Motor neuron (in vitro differentiated cells): Measurements from ENCODE around the gene METRN. TPM values are rescaled to one million over a fixed set of nuclear protein-coding genes. Genes with fewer than 3 reads are reported as not detected.

Source experiments
- ATAC-seq, 8 experiments: fragments of 200-7000 bp; cut with Tn5 transposase; replicated peaks in 6 of 8; 2 replicates each; pipeline ENCODE4 v1.8.0; 2021; ENCODE audit warnings: mild to moderate bottlenecking in 8 of 8, moderate library complexity in 8 of 8
- H3K27ac ChIP-seq, 2 donors: fragments of 250-450 bp; sonication (Bioruptor Pico); 2 replicates each; pipeline ENCODE4 v1.9.0; 2021; ENCODE audit warnings: antibody characterized with exemption in 2 of 2, mild to moderate bottlenecking in 2 of 2, moderate library complexity in 1 of 2
- H3K4me1 ChIP-seq, 2 donors: fragments of 250-450 bp; sonication (Bioruptor Pico); replicated peaks in 1 of 2; 2 replicates each; pipeline ENCODE4 v1.6.1; 2021; ENCODE audit warnings: antibody characterized with exemption in 2 of 2, mild to moderate bottlenecking in 2 of 2, moderate library complexity in 1 of 2
- H3K4me3 ChIP-seq, 5 donors: fragments of 250-450 bp; sonication (Bioruptor Pico); 2 replicates each; pipeline ENCODE4 v1.9.0; 2021; ENCODE audit warnings: antibody characterized with exemption in 5 of 5, mild to moderate bottlenecking in 5 of 5, moderate library complexity in 4 of 5
- WGBS, 10 experiments: fragments of 450-650 bp; shearing (Covaris generic); methylation state at CpG; one replicate each; pipeline ENCODE4 v1.0.0; 2022; 5-methylcytosine and 5-hydroxymethylcytosine counted together
- in situ Hi-C, 9 experiments: fragments of 400-800 bp; cut with MboI; loops; one replicate each; pipeline ENCODE4 v1.15.0; 2021; ENCODE audit warnings: low sequenced_read_pairs in 9 of 9, low pct_unique_long_range_greater_than_20kb in 2 of 9; ENCODE audit not compliant: unreplicated experiment in 9 of 9
- total RNA-seq, 8 experiments: library from RNA; unstranded; fragments of 300-600 nt; gene quantifications; 2 replicates each; pipeline versions ENCODE4 v1.2.3 to v1.2.4, GENCODE V29; 2022

METRN gene
- total RNA-seq, 8 experiments from 2014 or later: 10.1 to 402 (median 34.9) TPM

GRCh38 chr16:719815-720446 is 5.0 kb downstream of the METRN start:
- peak overlapping the region; percentile 94 to 97 for H3K27ac ChIP-seq
- H3K4me1 ChIP-seq: peaks cover 45 to 46% of the 10 kb centered on the region in 2 donors

DNA sequence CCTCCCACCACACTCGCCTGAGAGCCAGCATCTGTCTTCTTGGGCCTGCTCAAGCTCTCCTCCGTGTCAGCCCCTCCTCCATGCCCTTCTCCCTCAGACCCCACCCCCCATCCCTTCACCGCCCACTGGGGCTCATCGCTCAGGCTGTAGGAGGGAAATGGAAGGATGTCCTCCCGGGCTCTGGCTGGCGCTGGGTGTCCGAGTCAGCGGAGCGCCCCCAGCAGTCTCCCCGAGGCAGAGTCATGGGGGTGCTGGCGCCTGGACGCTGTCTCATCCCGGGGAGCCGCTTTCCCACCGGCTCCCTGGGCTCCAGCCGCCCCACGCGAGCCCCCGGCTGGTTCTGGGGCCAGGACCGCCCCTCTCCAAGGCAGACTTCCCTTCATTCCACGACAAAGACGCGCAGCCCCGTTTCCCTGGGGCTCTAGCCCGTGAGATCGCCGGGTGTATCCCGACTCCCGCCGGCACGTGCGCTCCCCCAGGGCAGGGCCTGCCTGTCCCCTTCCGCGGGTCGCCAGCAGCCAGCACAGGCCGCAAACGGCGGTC is 5.6 kb downstream of the METRN start:
- peaks cover 45 to 46% of the 10 kb centered on the region in 2 donors for H3K4me1 ChIP-seq
- ATAC-seq: peak; percentile 5 to 61 (median 48)
- peak overlapping the region; percentile 59 to 99 (median 77) for H3K4me3 ChIP-seq
- 0% methylated on average over 5 of the region's 38 CpGs; no CpG with 5 or more reads in 9 of the 10 experiments for WGBS, 10 experiments
- H3K27ac ChIP-seq: peak overlapping the region; percentile 94 to 97
- in situ Hi-C loops: loop anchor here in 1 of 9 experiments (25.0 kb wide), 1 partner anchor 342 kb away; the partner anchor contains the start of gene SSTR5

More at GRCh38 chr16:719815-720446, 5.0 kb downstream of the METRN start:
- 0 to 20% (median 8%) methylated on average over 1 to 2 of the region's 16 CpGs; no CpG with 5 or more reads in 4 of the 10 experiments for WGBS, 10 experiments
- ATAC-seq: peak in 5 of 8 experiments; percentile 0 to 6 (median 4)
- H3K4me3 ChIP-seq: peak overlapping the region; percentile 59 to 99 (median 77)
- in situ Hi-C loops: loop anchor here in 1 of 9 experiments (25.0 kb wide), 1 partner anchor 342 kb away; the partner anchor contains the start of gene SSTR5

- WGBS, 10 experiments: 0 to 19% (median 16%) methylated on average over 5 to 15 of the region's 106 CpGs; no CpG with 5 or more reads in 7 of the 10 experiments
- Histone ChIP-seq H3K27ac (peak within 1 kb of the TSS; percentile 94 to 97), H3K4me1 (peaks cover 41 to 46% of the 10 kb centered on the region in 2 donors), H3K4me3 (peak within 1 kb of the TSS; percentile 59 to 99 (median 77))
- peak; percentile 74 to 89 (median 80) for ATAC-seq
- in situ Hi-C loops: loop anchor here in 1 of 9 experiments (25.0 kb wide), 1 partner anchor 341 kb away; the partner anchor contains the start of gene SSTR5
Observed at GRCh38 chr16:720990-721764, 6.3 kb downstream of the METRN start, which contains the start of gene ANTKMT. TSS of gene ANTKMT (plus strand) at chr16:721146. CDS start at chr16:721275, 129 bp downstream.

DNA sequence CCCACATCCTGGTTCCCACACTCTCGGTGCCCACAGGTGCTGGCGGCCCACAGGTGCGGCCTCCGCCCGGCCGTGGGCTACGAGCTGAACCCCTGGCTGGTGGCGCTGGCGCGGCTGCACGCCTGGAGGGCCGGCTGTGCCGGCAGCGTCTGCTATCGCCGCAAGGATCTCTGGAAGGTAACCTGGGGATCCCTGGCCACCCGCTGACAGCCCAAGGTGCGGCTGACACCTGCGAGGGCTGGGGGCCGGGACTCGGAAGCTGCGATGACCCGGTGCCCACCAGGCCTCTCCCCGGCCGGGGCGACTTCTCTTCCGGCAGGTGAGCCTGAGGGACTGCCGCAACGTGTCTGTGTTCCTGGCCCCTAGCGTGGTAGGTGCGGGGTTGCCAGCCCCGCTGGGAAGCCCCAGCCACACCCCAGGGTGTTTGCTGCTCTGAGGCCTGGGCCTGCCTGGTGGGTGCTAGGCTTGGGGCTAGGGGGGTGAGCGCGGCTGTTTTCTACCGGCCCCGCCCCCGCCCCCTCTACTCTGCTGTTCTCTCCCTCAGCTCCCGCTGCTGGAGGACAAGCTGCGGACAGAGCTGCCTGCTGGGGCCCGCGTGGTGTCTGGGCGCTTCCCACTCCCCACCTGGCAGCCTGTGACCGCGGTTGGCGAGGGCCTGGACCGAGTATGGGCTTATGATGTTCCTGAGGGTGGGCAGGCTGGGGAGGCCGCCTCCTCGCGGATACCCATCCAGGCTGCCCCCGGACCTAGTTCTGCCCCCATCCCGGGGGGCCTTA is 7.0 kb downstream of the METRN start:
- H3K4me1 ChIP-seq: peaks cover 33 to 43% of the 10 kb centered on the region in 2 donors
- 72 to 90% methylated on average over 4 to 5 of the region's 51 CpGs; no CpG with 5 or more reads in 8 of the 10 experiments for WGBS, 10 experiments

DNA sequence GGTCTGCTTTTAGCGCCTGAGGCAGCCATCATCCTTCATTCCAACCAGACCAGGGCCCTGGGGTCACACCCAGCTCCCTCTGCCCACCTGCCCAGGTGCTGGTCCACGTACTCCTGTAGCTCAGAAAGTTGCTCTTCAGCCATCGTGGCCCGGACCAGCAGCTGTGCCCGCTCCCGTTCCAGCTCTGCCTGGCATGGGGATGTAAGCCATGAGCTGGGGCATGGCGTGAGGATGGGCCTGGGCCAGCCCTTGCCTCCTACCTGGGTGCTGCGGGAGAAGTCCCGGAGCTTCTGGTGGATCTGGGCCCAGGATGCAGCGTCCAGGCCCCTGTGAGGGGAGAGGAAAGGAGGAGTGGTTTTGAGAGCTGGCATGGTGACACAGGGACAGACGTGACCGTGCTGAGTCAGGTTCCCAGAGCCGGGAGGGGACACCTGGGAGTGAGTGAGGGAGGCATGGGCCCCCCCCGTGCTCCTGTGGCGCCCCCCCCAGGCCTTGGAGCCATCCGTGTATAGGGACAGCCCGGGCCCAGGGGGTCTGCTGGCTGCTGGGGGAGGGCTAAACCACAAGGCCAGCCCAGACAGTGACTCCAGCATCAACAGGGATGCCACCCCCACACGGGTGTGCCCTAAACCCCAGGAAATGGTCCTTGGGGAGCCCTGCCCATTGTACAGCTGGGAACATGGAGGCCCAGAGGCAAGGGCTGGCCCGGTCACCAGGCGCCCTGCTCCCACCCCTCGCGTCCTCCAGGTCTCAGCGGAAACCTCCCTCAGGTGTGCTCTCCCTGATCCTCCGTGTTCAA is 8.1 kb downstream of the METRN start:
- 20 to 100% (median 100%) methylated on average over 1 to 4 of the region's 24 CpGs; no CpG with 5 or more reads in 3 of the 10 experiments for WGBS, 10 experiments
- Histone ChIP-seq H3K4me1 (peaks cover 23 to 32% of the 10 kb centered on the region in 2 donors), H3K27ac (no peak overlapping the region), H3K4me3 (no peak overlapping the region)
- no peak for ATAC-seq
- in situ Hi-C loops: loop anchor here in 1 of 9 experiments (25.0 kb wide), 1 partner anchor 339 kb away; the partner anchor contains the start of gene SSTR5

More for the DNA sequence above, 7.0 kb downstream of the METRN start:
- in situ Hi-C loops: loop anchor here in 1 of 9 experiments (25.0 kb wide), 1 partner anchor 340 kb away; the partner anchor contains the start of gene SSTR5
- ATAC-seq: no peak
- Histone ChIP-seq H3K4me3 (peak overlapping the region; percentile 59 to 99 (median 77)), H3K27ac (peak overlapping the region; percentile 94 to 97)

DNA sequence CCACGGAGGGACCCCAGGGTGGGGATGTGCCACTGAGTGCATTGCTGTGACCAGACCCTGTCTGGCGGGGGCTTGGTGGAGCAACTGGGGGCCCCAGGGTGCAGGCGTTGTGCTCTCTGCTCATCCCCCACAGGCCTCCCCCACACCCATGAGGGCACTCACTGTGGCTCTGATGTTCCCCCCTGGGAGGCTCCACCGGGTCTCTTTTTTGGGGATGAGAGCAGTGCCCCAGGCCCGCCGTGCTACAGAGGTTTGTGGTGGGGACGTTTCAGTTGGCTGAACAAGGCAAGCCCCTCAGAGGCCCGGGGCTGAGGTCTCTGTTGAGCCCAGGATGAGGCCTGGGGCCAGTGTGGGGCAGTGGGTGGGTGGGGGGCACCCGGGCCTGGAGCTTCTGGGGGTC is 8.8 kb downstream of the METRN start:
- Histone ChIP-seq H3K4me3 (no peak overlapping the region), H3K4me1 (peaks cover 16 to 27% of the 10 kb centered on the region in 2 donors), H3K27ac (no peak overlapping the region)
- WGBS, 10 experiments: 82% methylated on average over 3 of the region's 9 CpGs; no CpG with 5 or more reads in 9 of the 10 experiments
- ATAC-seq: no peak
- in situ Hi-C loops: loop anchor here in 1 of 9 experiments (25.0 kb wide), 1 partner anchor 339 kb away; the partner anchor contains the start of gene SSTR5

GRCh38 chr16:724188-725040 is 9.5 kb downstream of the METRN start:
- in situ Hi-C loops: loop anchor here in 1 of 9 experiments (25.0 kb wide), 1 partner anchor 338 kb away; the partner anchor contains the start of gene SSTR5
- Histone ChIP-seq H3K4me3 (no peak overlapping the region), H3K4me1 (peaks cover 9 to 20% of the 10 kb centered on the region in 2 donors), H3K27ac (no peak overlapping the region)
- WGBS, 10 experiments: 39 to 80% (median 73%) methylated on average over 1 to 5 of the region's 29 CpGs; no CpG with 5 or more reads in 6 of the 10 experiments
- ATAC-seq: no peak

- H3K4me3 ChIP-seq: no peak overlapping the region
- no peak for ATAC-seq
- WGBS, 10 experiments: 60 to 100% (median 70%) methylated on average over 1 to 2 of the region's 7 CpGs; no CpG with 5 or more reads in 6 of the 10 experiments
- H3K27ac ChIP-seq: no peak overlapping the region
- in situ Hi-C loops: no loop called here
- H3K4me1 ChIP-seq: peaks cover 7 to 15% of the 10 kb centered on the region in 2 donors
Observed at GRCh38 chr16:725041-725376, 10.1 kb downstream of the METRN start.

GRCh38 chr16:725463-726187 is 10.7 kb downstream of the METRN start:
- WGBS, 10 experiments: 100% methylated on average over 2 of the region's 23 CpGs; no CpG with 5 or more reads in 9 of the 10 experiments
- Histone ChIP-seq H3K4me1 (peaks cover 7 to 15% of the 10 kb centered on the region in 2 donors), H3K4me3 (no peak overlapping the region), H3K27ac (no peak overlapping the region)
- in situ Hi-C loops: no loop called here
- ATAC-seq: no peak

- in situ Hi-C loops: no loop called here
- Histone ChIP-seq H3K4me1 (peaks cover 7 to 15% of the 10 kb centered on the region in 2 donors), H3K4me3 (no peak overlapping the region), H3K27ac (no peak overlapping the region)
- no peak for ATAC-seq
- no CpG with 5 or more reads among the region's 9 CpGs for WGBS, 10 experiments
Observed at GRCh38 chr16:726188-726437, 11.2 kb downstream of the METRN start.
